IMR-90 (cell line): Measurements from ENCODE around the gene MLLT1. TPM values are rescaled to one million over a fixed set of nuclear protein-coding genes. Genes with fewer than 3 reads are reported as not detected.

Experiments
- ATAC-seq: fragments of 200-7000 bp; cut with Tn5 transposase; 2 replicates; pipeline ENCODE4 v1.9.1; 2020; ENCODE audit warnings: low read depth, mild to moderate bottlenecking, moderate library complexity
- BruUV-seq: library from RNA; stranded (reverse); fragments of 400-500 nt; replicated peaks from 2 replicates; lab custom pipeline; 2021; lab: Mats Ljungman, UMichigan
- CTCF ChIA-PET: fragments of 300-600 bp; formaldehyde crosslinking; extraction: SDS; loops from one replicate; lab custom pipeline; 2021; ENCODE audit warnings: antibody characterized with exemption; lab: Yijun Ruan, JAX
- POLR2A ChIA-PET: fragments of 300-600 bp; sonication (Branson Sonifier 250); formaldehyde crosslinking; loops from one replicate; lab custom pipeline; 2022; ENCODE audit warnings: antibody characterized with exemption; ENCODE audit not compliant: unreplicated experiment; lab: Charles Lee
- DNase-seq: peaks from one replicate; pipeline ENCODE4 v3.0.0; 2013
- H2AFZ ChIP-seq: replicated peaks from 2 replicates; pipeline ENCODE3; 2013; ENCODE audit warnings: low read length, mild to moderate bottlenecking; ENCODE audit not compliant: poor library complexity
- H2AK5ac ChIP-seq: 2 replicates; pipeline ENCODE4 v1.6.1; 2013; ENCODE audit warnings: low read depth, low read length, inconsistent platforms
- H2AK9ac ChIP-seq: replicated peaks from 2 replicates; pipeline ENCODE3; 2013; ENCODE audit warnings: mild to moderate bottlenecking, low read depth, low read length, moderate library complexity; ENCODE audit not compliant: poor library complexity
- H2BK120ac ChIP-seq: 2 replicates; pipeline ENCODE4 v1.6.1; 2013; ENCODE audit warnings: low read depth, low read length, inconsistent platforms
- H2BK15ac ChIP-seq: 3 replicates; pipeline ENCODE4 v1.6.1; 2013; ENCODE audit warnings: low read depth, low read length, inconsistent platforms
- H2BK20ac ChIP-seq: 2 replicates; pipeline ENCODE4 v1.6.1; 2013; ENCODE audit warnings: low read depth, mild to moderate bottlenecking, inconsistent platforms, low read length, moderate library complexity
- H2BK5ac ChIP-seq: 2 replicates; pipeline ENCODE4 v1.6.1; 2013; ENCODE audit warnings: mild to moderate bottlenecking, low read depth, low read length, inconsistent platforms; ENCODE audit not compliant: poor library complexity, severe bottlenecking
- H3K14ac ChIP-seq: replicated peaks from 2 replicates; pipeline ENCODE4 v1.6.1; 2013; ENCODE audit warnings: low read depth, low read length, inconsistent platforms
- H3K18ac ChIP-seq: 2 replicates; pipeline ENCODE4 v1.6.1; 2013; ENCODE audit warnings: low read depth, low read length, control low read depth
- H3K23ac ChIP-seq: 2 replicates; pipeline ENCODE4 v1.6.1; 2013; ENCODE audit warnings: low read depth, low read length, inconsistent platforms
- H3K27ac ChIP-seq: 2 replicates; pipeline ENCODE4 v1.5.1; 2013; ENCODE audit warnings: mild to moderate bottlenecking, control low read depth, low read length; ENCODE audit not compliant: insufficient read depth
- H3K27me3 ChIP-seq: 2 replicates; pipeline ENCODE4 v1.6.1; 2013; ENCODE audit warnings: low read length; ENCODE audit not compliant: control insufficient read depth, insufficient read depth
- H3K36me3 ChIP-seq: 2 replicates; pipeline ENCODE4 v1.6.1; 2013; ENCODE audit warnings: low read length, mixed read lengths; ENCODE audit not compliant: control insufficient read depth, insufficient read depth
- H3K4ac ChIP-seq: 2 replicates; pipeline ENCODE4 v1.6.1; 2013; ENCODE audit warnings: low read depth, low read length, inconsistent platforms
- H3K4me1 ChIP-seq: 2 replicates; pipeline ENCODE4 v1.6.1; 2013; ENCODE audit warnings: low read length, mixed read lengths; ENCODE audit not compliant: control insufficient read depth, insufficient read depth
- H3K4me2 ChIP-seq: 2 replicates; pipeline ENCODE4 v1.6.1; 2013; ENCODE audit warnings: low read depth, mild to moderate bottlenecking, control low read depth, low read length, moderate library complexity
- H3K4me3 ChIP-seq: 2 replicates; pipeline ENCODE4 v1.5.1; 2013; ENCODE audit warnings: low read depth, mild to moderate bottlenecking, control low read depth, low read length, moderate library complexity; ENCODE audit not compliant: insufficient read depth
- H3K56ac ChIP-seq: 2 replicates; pipeline ENCODE4 v1.6.1; 2013; ENCODE audit warnings: low read length, inconsistent platforms; ENCODE audit not compliant: insufficient read depth; ENCODE audit errors: extremely low read depth
- H3K79me1 ChIP-seq, 2 experiments: 2 replicates each; pipeline ENCODE4 v1.6.1; 2013; ENCODE audit warnings: low read length in 2 of 2, inconsistent platforms in 1 of 2, low read depth in 1 of 2
- H3K9ac ChIP-seq: 2 replicates; pipeline ENCODE4 v1.6.1; 2013; ENCODE audit warnings: low read depth, low read length, control low read depth
- H3K9me1 ChIP-seq: 2 replicates; pipeline ENCODE4 v1.6.1; 2013; ENCODE audit warnings: low read length, inconsistent platforms; ENCODE audit not compliant: insufficient read depth
- H3K9me3 ChIP-seq: 2 replicates; pipeline ENCODE4 v1.6.1; 2013; ENCODE audit warnings: low read length; ENCODE audit not compliant: control insufficient read depth, insufficient read depth
- H4K20me1 ChIP-seq: 2 replicates; pipeline ENCODE4 v1.6.1; 2013; ENCODE audit warnings: low read length, inconsistent platforms; ENCODE audit not compliant: insufficient read depth
- H4K5ac ChIP-seq: 2 replicates; pipeline ENCODE4 v1.6.1; 2013; ENCODE audit warnings: mild to moderate bottlenecking, low read depth, low read length, control low read depth
- H4K8ac ChIP-seq, 2 experiments: 2 replicates each; pipeline ENCODE4 v1.6.1; 2013; ENCODE audit warnings: low read depth in 2 of 2, low read length in 2 of 2, control low read depth in 1 of 2, inconsistent platforms in 1 of 2
- H4K91ac ChIP-seq: 2 replicates; pipeline ENCODE4 v1.6.1; 2013; ENCODE audit warnings: low read depth, low read length, inconsistent platforms; ENCODE audit not compliant: insufficient read depth
- BHLHE40 ChIP-seq: fragments of 150-350 bp; IDR thresholded peaks from 2 replicates; pipeline ENCODE4 v1.6.1; 2016; ENCODE audit warnings: mild to moderate bottlenecking, low read depth, low read length
- CTCF ChIP-seq: conservative IDR thresholded peaks from 2 replicates; pipeline ENCODE4 v1.5.1; 2012; ENCODE audit warnings: mild to moderate bottlenecking, low read depth, low read length, improper control_type of control experiment
- FOS ChIP-seq: fragments of 150-350 bp; IDR thresholded peaks from 2 replicates; pipeline ENCODE4 v1.6.1; 2016; ENCODE audit warnings: low read depth, low read length
- MAFK ChIP-seq: IDR thresholded peaks from 2 replicates; pipeline ENCODE4 v1.6.1; 2012; ENCODE audit warnings: low read depth, low read length, improper control_type of control experiment
- MAZ ChIP-seq: IDR thresholded peaks from 2 replicates; pipeline ENCODE4 v1.6.1; 2012; ENCODE audit warnings: low read depth, mild to moderate bottlenecking, low read length, improper control_type of control experiment, moderate library complexity, borderline replicate concordance
- NFE2L2 ChIP-seq: fragments of 150-350 bp; IDR thresholded peaks from 2 replicates; pipeline ENCODE4 v1.6.1; 2016; ENCODE audit warnings: low read depth, mild to moderate bottlenecking, low read length
- POLR2A ChIP-seq: IDR thresholded peaks from 2 replicates; pipeline ENCODE4 v1.6.1; 2012; ENCODE audit warnings: mild to moderate bottlenecking, low read depth, low read length
- RAD21 ChIP-seq: IDR thresholded peaks from 2 replicates; pipeline ENCODE4 v1.6.1; 2012; ENCODE audit warnings: low read length, improper control_type of control experiment
- RCOR1 ChIP-seq: IDR thresholded peaks from 2 replicates; pipeline ENCODE4 v1.6.1; 2012; ENCODE audit warnings: mild to moderate bottlenecking, low read length, improper control_type of control experiment; ENCODE audit not compliant: insufficient replicate concordance
- RFX5 ChIP-seq: IDR thresholded peaks from 2 replicates; pipeline ENCODE4 v1.8.0; 2012; ENCODE audit warnings: low read depth, mild to moderate bottlenecking, low read length, moderate library complexity
- SMC3 ChIP-seq: fragments of 150-350 bp; IDR thresholded peaks from 2 replicates; pipeline ENCODE4 v1.6.1; 2016; ENCODE audit warnings: low read depth, mild to moderate bottlenecking, antibody characterized with exemption, low read length, moderate library complexity
- USF2 ChIP-seq: fragments of 150-350 bp; IDR thresholded peaks from 2 replicates; pipeline ENCODE4 v1.6.1; 2017; ENCODE audit warnings: mild to moderate bottlenecking, antibody characterized with exemption, low read length, low read depth
- WGBS, 2 experiments: methylation state at CpG; one replicate each; pipeline versions ENCODE4 v1.1.5 to v1.1.7; 2013; ENCODE audit warnings: missing lambda C conversion rate in 2 of 2; ENCODE audit not compliant: insufficient read length in 1 of 2; ENCODE audit errors: extremely low coverage in 2 of 2; 5-methylcytosine and 5-hydroxymethylcytosine counted together
- dilution Hi-C: fragments of 300-500 bp; cut with HindIII; formaldehyde crosslinking; loops from one replicate; pipeline ENCODE4 v1.14.3; 2018; ENCODE audit warnings: low sequenced_read_pairs; ENCODE audit not compliant: unreplicated experiment
- in situ Hi-C: fragments of 300-500 bp; cut with MboI; formaldehyde crosslinking; loops from 3 replicates; pipeline ENCODE4 v1.14.3; 2019; ENCODE audit warnings: low sequenced_read_pairs, inconsistent platforms, mixed read lengths
- intact Hi-C: fragments of 100-400 bp; cut with micrococcal nuclease; formaldehyde crosslinking; loops from 2 replicates; pipeline ENCODE4 v1.10.0; 2022
- polyA plus RNA-seq, 3 experiments: library from polyadenylated mRNA; depleted of rRNA; stranded (reverse); fragments of >200 nt; gene quantifications; 2 replicates each; pipeline ENCODE4 v1.2.3, GENCODE V29; 2012; ENCODE audit warnings: low replicate concordance in 1 of 3
- total RNA-seq: library from RNA; depleted of rRNA; stranded (reverse); fragments of >200 nt; gene quantifications from 2 replicates; pipeline ENCODE4 v1.2.3, GENCODE V29; 2012

MLLT1 gene
- total and polyA plus RNA-seq, 2 of the 4 experiments (the other 2 are of a cell fraction): 1.3 to 30.6 TPM

- H2AK5ac ChIP-seq: peak overlapping the region; percentile 8; the same call in 1 of the 2 replicates
- H4K20me1 ChIP-seq: peaks cover 69% of the 10 kb centered on the region
- H2AFZ ChIP-seq: no peak overlapping the region
- BruUV-seq: no TSS peak
- ChIA-PET POLR2A (no interaction called here), CTCF (interaction anchor here (1.4 kb wide), 1 partner anchor 12 kb away, joined by 4 read pairs; no protein-coding TSS in a partner anchor)
- peaks cover 36 to 83% of the 10 kb centered on the region in 2 experiments for H3K79me1 ChIP-seq
- 95% methylated on average over 29 of the region's 43 CpGs; no CpG with 5 or more reads in 1 of the 2 experiments for WGBS, 2 experiments
- peaks cover 37% of the 10 kb centered on the region for H3K9me1 ChIP-seq
- in situ Hi-C loops: loop anchor here (10.0 kb wide), 1 partner anchor 45 kb away; the partner anchor contains the start of gene MLLT1
- no peak for ATAC-seq
- TF ChIP-seq SMC3 (no peak), POLR2A (no peak), MAFK (no peak), NFE2L2 (no peak), USF2 (no peak), RCOR1 (no peak), MAZ (no peak), RFX5 (no peak), CTCF (no peak), BHLHE40 (no peak), FOS (no peak), RAD21 (no peak)
- no peak overlapping the region for H3K27ac ChIP-seq
- intact Hi-C loops: loop anchor here (5.0 kb wide), 1 partner anchor 42 kb away; no protein-coding TSS in a partner anchor
- H3K9me3 ChIP-seq: no peaks in the 10 kb centered on the region
- H3K4me3 ChIP-seq: no peak overlapping the region
- no peak overlapping the region for H3K23ac ChIP-seq
- H3K56ac ChIP-seq: no peak overlapping the region
- no peak overlapping the region for H3K4ac ChIP-seq
- no peak overlapping the region for H3K9ac ChIP-seq
- H3K36me3 ChIP-seq: peaks cover 32% of the 10 kb centered on the region
- no peak overlapping the region for H3K4me2 ChIP-seq
- H2BK15ac ChIP-seq: 0 out of 3 replicates have a peak overlapping the region, but pooled peaks have one; percentile 20
- no peak overlapping the region for H4K91ac ChIP-seq
- peaks cover 28% of the 10 kb centered on the region for H3K4me1 ChIP-seq
- DNase-seq: no peak
- no peak overlapping the region for H2BK20ac ChIP-seq
- no peak overlapping the region for H3K18ac ChIP-seq
- H2BK5ac ChIP-seq: peak overlapping the region; percentile 52
- no peak overlapping the region for H4K5ac ChIP-seq
- H2BK120ac ChIP-seq: no peak overlapping the region
- no peak overlapping the region for H4K8ac ChIP-seq
- dilution Hi-C loops: no loop called here
- H3K14ac ChIP-seq: no peak overlapping the region
- H3K27me3 ChIP-seq: no peaks in the 10 kb centered on the region
- no peak overlapping the region for H2AK9ac ChIP-seq
Observed at GRCh38 chr19:6229951-6230712, 49.6 kb downstream of the MLLT1 start.
